ENCODE results near the gene RPS6KL1.
A peak's percentile ranks its signal among the peaks of the same experiment; 100 is the strongest.

The RPS6KL1 gene

GRCh38 chr14:74917178-74917543, 5.9 kb downstream of the RPS6KL1 start:
- TF ChIP-seq POU2F2 (IDR thresholded peaks at IDR 0.05; ENCODE audit: low read depth, low read length): no peak
- FAIRE-seq: no peak
- DNase-seq (ENCODE audit: insufficient read length, low spot score): no peak

GRCh38 chr14:74915826-74916225, 7.2 kb downstream of the RPS6KL1 start:
- TF ChIP-seq SPI1 (IDR thresholded peaks at IDR 0.05; ENCODE audit: low read depth, low read length) (no peak), POLR2AphosphoS5 (IDR thresholded peaks at IDR 0.05; ENCODE audit: low read depth, low read length) (no peak), TAF1 (IDR thresholded peaks at IDR 0.05; ENCODE audit: low read depth, low read length) (no peak), PAX5 (IDR thresholded peaks at IDR 0.05; ENCODE audit: insufficient read depth, low read length, severe bottlenecking) (no peak), POLR2A (IDR thresholded peaks at IDR 0.05; ENCODE audit: low read depth, low read length) (no peak), POU2F2 (IDR thresholded peaks at IDR 0.05; ENCODE audit: low read depth, low read length) (no peak)
- DNase-seq (ENCODE audit: insufficient read length, low spot score) (no peak), FAIRE-seq (no peak)

- TF ChIP-seq POLR2A (IDR thresholded peaks at IDR 0.05; ENCODE audit: low read depth, low read length): no peak
- no peak for TF ChIP-seq POLR2AphosphoS5 (IDR thresholded peaks at IDR 0.05; ENCODE audit: low read depth, low read length)
- no peak for FAIRE-seq
- no peak for DNase-seq (ENCODE audit: insufficient read length, low spot score)
Measured at GRCh38 chr14:74915426-74915825, 7.6 kb downstream of the RPS6KL1 start.

GRCh38 chr14:74913986-74914573, 9.0 kb downstream of the RPS6KL1 start:
- no peak for TF ChIP-seq POLR2AphosphoS5 (IDR thresholded peaks at IDR 0.05; ENCODE audit: low read depth, low read length)
- TF ChIP-seq POLR2A (IDR thresholded peaks at IDR 0.05; ENCODE audit: low read depth, low read length): no peak
- DNase-seq (ENCODE audit: insufficient read length, low spot score): no peak
- peak; percentile 81 for FAIRE-seq

- TF ChIP-seq PAX5 (IDR thresholded peaks at IDR 0.05; ENCODE audit: insufficient read depth, low read length, severe bottlenecking) (no peak), TAF1 (IDR thresholded peaks at IDR 0.05; ENCODE audit: low read depth, low read length) (no peak), SPI1 (IDR thresholded peaks at IDR 0.05; ENCODE audit: low read depth, low read length) (no peak)
- FAIRE-seq: no peak
Measured at GRCh38 chr14:74913393-74913910, 9.6 kb downstream of the RPS6KL1 start.

GRCh38 chr14:74912801-74913200, 10.3 kb downstream of the RPS6KL1 start:
- FAIRE-seq: no peak
- DNase-seq (ENCODE audit: insufficient read length, low spot score): no peak
- TF ChIP-seq POLR2AphosphoS5 (IDR thresholded peaks at IDR 0.05; ENCODE audit: low read depth, low read length): no peak
- no peak for TF ChIP-seq PAX5 (IDR thresholded peaks at IDR 0.05; ENCODE audit: insufficient read depth, low read length, severe bottlenecking)
- TF ChIP-seq TAF1 (IDR thresholded peaks at IDR 0.05; ENCODE audit: low read depth, low read length): no peak
- TF ChIP-seq SPI1 (IDR thresholded peaks at IDR 0.05; ENCODE audit: low read depth, low read length): no peak
- TF ChIP-seq POLR2A (IDR thresholded peaks at IDR 0.05; ENCODE audit: low read depth, low read length): no peak
- TF ChIP-seq POU2F2 (IDR thresholded peaks at IDR 0.05; ENCODE audit: low read depth, low read length): no peak

More at GRCh38 chr14:74913393-74913910, 9.6 kb downstream of the RPS6KL1 start:
- no peak for DNase-seq (ENCODE audit: insufficient read length, low spot score)

GRCh38 chr14:74912111-74912510, 10.9 kb downstream of the RPS6KL1 start:
- no peak for FAIRE-seq
- no peak for TF ChIP-seq POLR2AphosphoS5 (IDR thresholded peaks at IDR 0.05; ENCODE audit: low read depth, low read length)
- TF ChIP-seq TAF1 (IDR thresholded peaks at IDR 0.05; ENCODE audit: low read depth, low read length): no peak
- no peak for TF ChIP-seq POU2F2 (IDR thresholded peaks at IDR 0.05; ENCODE audit: low read depth, low read length)
- no peak for TF ChIP-seq PAX5 (IDR thresholded peaks at IDR 0.05; ENCODE audit: insufficient read depth, low read length, severe bottlenecking)
- TF ChIP-seq POLR2A (IDR thresholded peaks at IDR 0.05; ENCODE audit: low read depth, low read length): no peak
- no peak for TF ChIP-seq SPI1 (IDR thresholded peaks at IDR 0.05; ENCODE audit: low read depth, low read length)
- no peak for DNase-seq (ENCODE audit: insufficient read length, low spot score)

- no peak for FAIRE-seq
- no peak for TF ChIP-seq POLR2AphosphoS5 (IDR thresholded peaks at IDR 0.05; ENCODE audit: low read depth, low read length)
- no peak for TF ChIP-seq PAX5 (IDR thresholded peaks at IDR 0.05; ENCODE audit: insufficient read depth, low read length, severe bottlenecking)
- TF ChIP-seq TAF1 (IDR thresholded peaks at IDR 0.05; ENCODE audit: low read depth, low read length): no peak
- TF ChIP-seq POLR2A (IDR thresholded peaks at IDR 0.05; ENCODE audit: low read depth, low read length): no peak
- TF ChIP-seq POU2F2 (IDR thresholded peaks at IDR 0.05; ENCODE audit: low read depth, low read length): no peak
- TF ChIP-seq SPI1 (IDR thresholded peaks at IDR 0.05; ENCODE audit: low read depth, low read length): no peak
- no peak for DNase-seq (ENCODE audit: insufficient read length, low spot score)
Measured at GRCh38 chr14:74911704-74912103, 11.4 kb downstream of the RPS6KL1 start.

- TF ChIP-seq SPI1 (IDR thresholded peaks at IDR 0.05; ENCODE audit: low read depth, low read length) (no peak), POLR2A (IDR thresholded peaks at IDR 0.05; ENCODE audit: low read depth, low read length) (no peak), POU2F2 (IDR thresholded peaks at IDR 0.05; ENCODE audit: low read depth, low read length) (no peak), POLR2AphosphoS5 (IDR thresholded peaks at IDR 0.05; ENCODE audit: low read depth, low read length) (no peak)
- DNase-seq (ENCODE audit: insufficient read length, low spot score): no peak
- FAIRE-seq: no peak
Measured at GRCh38 chr14:74911221-74911620, 11.8 kb downstream of the RPS6KL1 start.

- FAIRE-seq: no peak
- TF ChIP-seq TAF1 (IDR thresholded peaks at IDR 0.05; ENCODE audit: low read depth, low read length) (no peak), SPI1 (IDR thresholded peaks at IDR 0.05; ENCODE audit: low read depth, low read length) (no peak), PAX5 (IDR thresholded peaks at IDR 0.05; ENCODE audit: insufficient read depth, low read length, severe bottlenecking) (no peak), POU2F2 (IDR thresholded peaks at IDR 0.05; ENCODE audit: low read depth, low read length) (no peak), POLR2AphosphoS5 (IDR thresholded peaks at IDR 0.05; ENCODE audit: low read depth, low read length) (no peak), POLR2A (IDR thresholded peaks at IDR 0.05; ENCODE audit: low read depth, low read length) (no peak)
- no peak for DNase-seq (ENCODE audit: insufficient read length, low spot score)
Measured at GRCh38 chr14:74910556-74910955, 12.5 kb downstream of the RPS6KL1 start.

- TF ChIP-seq SPI1 (IDR thresholded peaks at IDR 0.05; ENCODE audit: low read depth, low read length): no peak
- TF ChIP-seq POLR2AphosphoS5 (IDR thresholded peaks at IDR 0.05; ENCODE audit: low read depth, low read length): no peak
- TF ChIP-seq POU2F2 (IDR thresholded peaks at IDR 0.05; ENCODE audit: low read depth, low read length): no peak
- TF ChIP-seq POLR2A (IDR thresholded peaks at IDR 0.05; ENCODE audit: low read depth, low read length): no peak
- TF ChIP-seq PAX5 (IDR thresholded peaks at IDR 0.05; ENCODE audit: insufficient read depth, low read length, severe bottlenecking): no peak
- no peak for TF ChIP-seq TAF1 (IDR thresholded peaks at IDR 0.05; ENCODE audit: low read depth, low read length)
- no peak for DNase-seq (ENCODE audit: insufficient read length, low spot score)
- no peak for FAIRE-seq
Measured at GRCh38 chr14:74909911-74910310, 13.1 kb downstream of the RPS6KL1 start.

Data from GM12891 (cell line).